ENCODE results near the gene WDFY2. TPM values are rescaled to one million over a fixed set of nuclear protein-coding genes. Genes with fewer than 3 reads are reported as not detected.

The WDFY2 gene
- total and polyA plus RNA-seq, 11 donors: 2.0 to 12.6 (median 6.5) TPM

- Histone ChIP-seq H3K4me3 (no peak overlapping the region), H3K27me3 (no peaks in the 10 kb centered on the region), H3K9me3 (no peaks in the 10 kb centered on the region), H3K4me1 (peaks cover 0 to 12% (median 0%) of the 10 kb centered on the region in 12 donors), H3K27ac (no peak overlapping the region), H3K36me3 (peaks cover 0 to 14% (median 0%) of the 10 kb centered on the region in 9 donors)
- intact Hi-C loops (cut with DNase I): loop anchor here in 5 of 10 donors (5.0 to 10.0 kb wide), 5 partner anchors 211 to 361 kb away; partner anchors contain the start of genes WDFY2 (in 2 of the 5) and INTS6 (in 1 of the 5)
- 87 to 93% (median 88%) methylated on average over 2 of the region's 2 CpGs for WGBS, 4 donors
- no peak for TF ChIP-seq POLR2A (IDR thresholded peaks at IDR 0.05)
- no peak for TF ChIP-seq CTCF (IDR thresholded peaks at IDR 0.05)
- DNase-seq (no peak), ATAC-seq (no peak)
Observed at GRCh38 chr13:51795419-51795818, 211.2 kb downstream of the WDFY2 start.

DNA sequence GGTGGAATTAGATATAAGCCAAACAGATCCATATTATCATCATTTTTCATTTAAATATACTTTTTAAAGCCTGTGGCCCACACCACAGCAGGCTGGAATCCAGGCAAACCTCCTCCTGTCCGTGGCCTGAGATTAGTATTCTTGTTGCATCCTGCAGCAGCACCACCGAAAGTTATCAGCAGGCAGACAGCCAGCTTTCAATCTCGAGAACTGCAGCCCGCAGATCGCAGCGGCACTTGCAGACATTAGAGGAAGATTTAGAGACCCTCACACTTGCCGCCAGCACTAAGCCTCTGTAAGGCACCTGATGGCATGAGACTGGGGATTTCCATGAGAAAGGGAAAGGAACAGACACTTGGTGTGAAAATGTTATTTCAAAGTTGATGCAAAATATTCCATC is 212.3 kb downstream of the WDFY2 start:
- Histone ChIP-seq H3K4me1 (peaks cover 0 to 21% (median 10%) of the 10 kb centered on the region in 12 donors), H3K27me3 (no peaks in the 10 kb centered on the region), H3K36me3 (peaks cover 0 to 14% (median 0%) of the 10 kb centered on the region in 9 donors), H3K4me3 (no peak overlapping the region), H3K9me3 (no peaks in the 10 kb centered on the region), H3K27ac (no peak overlapping the region)
- TF ChIP-seq CTCF (IDR thresholded peaks at IDR 0.05) (no peak), POLR2A (IDR thresholded peaks at IDR 0.05) (no peak)
- ATAC-seq (no peak), DNase-seq (no peak)
- WGBS, 4 donors: 45 to 68% (median 53%) methylated on average over 7 of the region's 7 CpGs
- intact Hi-C loops (cut with DNase I): loop anchor here in 5 of 10 donors (5.0 to 10.0 kb wide), 5 partner anchors 212 to 362 kb away; partner anchors contain the start of genes WDFY2 (in 2 of the 5) and INTS6 (in 1 of the 5)

GRCh38 chr13:51797664-51798488 is 213.6 kb downstream of the WDFY2 start:
- DNase-seq: peak in 1 of 5 donors; percentile 45
- 72 to 80% (median 77%) methylated on average over 11 to 12 of the region's 12 CpGs for WGBS, 4 donors
- H3K4me3 ChIP-seq: no peak overlapping the region

More at GRCh38 chr13:51797664-51798488, 213.6 kb downstream of the WDFY2 start:
- intact Hi-C loops (cut with DNase I): loop anchor here in 5 of 10 donors (5.0 to 10.0 kb wide), 5 partner anchors 213 to 363 kb away; partner anchors contain the start of genes WDFY2 (in 2 of the 5) and INTS6 (in 1 of the 5)
- Histone ChIP-seq H3K4me1 (peaks cover 4 to 34% (median 22%) of the 10 kb centered on the region in 12 donors), H3K27ac (no peak overlapping the region), H3K36me3 (peaks cover 0 to 14% (median 0%) of the 10 kb centered on the region in 9 donors), H3K9me3 (no peaks in the 10 kb centered on the region), H3K27me3 (no peaks in the 10 kb centered on the region)
- TF ChIP-seq POLR2A (IDR thresholded peaks at IDR 0.05): no peak
- TF ChIP-seq CTCF (IDR thresholded peaks at IDR 0.05): peak in 10 of 12 donors; percentile 23 to 48 (median 36)
- peak in 1 of 4 donors; percentile 2 for ATAC-seq
